Measurements from ENCODE around the gene LETM1.

- TF ChIP-seq POLR2AphosphoS5 (IDR thresholded peaks at IDR 0.05; ENCODE audit: low read depth, low read length): no peak
- TF ChIP-seq YY1 (IDR thresholded peaks at IDR 0.05; ENCODE audit: extremely low read depth, insufficient replicate concordance, low read depth, low read length): no peak
Observed at GRCh38 chr4:1795299-1796195, 60.4 kb downstream of the LETM1 start.
